Panc1 (cell line): Measurements from ENCODE around the gene ZNF774.

Experiments
- CTCF ChIP-seq: fragments of 450-650 bp; IDR thresholded peaks from 2 replicates; pipeline ENCODE4 v1.5.1; 2017; ENCODE audit warnings: mild to moderate bottlenecking
- POLR2AphosphoS5 ChIP-seq: IDR thresholded peaks from 2 replicates; pipeline ENCODE4 v1.6.1; 2012; ENCODE audit warnings: mild to moderate bottlenecking, low read depth, low read length, moderate library complexity
- REST ChIP-seq, 2 experiments: IDR thresholded peaks; 2 replicates each; pipeline ENCODE4 v1.6.1; 2011 to 2012; ENCODE audit warnings: low read depth in 2 of 2, control low read depth in 1 of 2, low read length in 1 of 2, mild to moderate bottlenecking in 1 of 2, moderate library complexity in 1 of 2; ENCODE audit not compliant: insufficient read depth in 1 of 2
- SIN3A ChIP-seq: IDR thresholded peaks from 2 replicates; pipeline ENCODE4 v1.6.1; 2012; ENCODE audit warnings: low read depth, mild to moderate bottlenecking, low read length, moderate library complexity, borderline replicate concordance; ENCODE audit not compliant: insufficient read depth
- TCF7L2 ChIP-seq: IDR thresholded peaks from 2 replicates; pipeline ENCODE4 v1.6.1; 2011; ENCODE audit warnings: mild to moderate bottlenecking, low read depth, low read length, inconsistent platforms

GRCh38 chr15:90325726-90326125 is 26.4 kb upstream of the ZNF774 start:
- TF ChIP-seq CTCF (no peak), REST (IDR thresholded peaks at IDR 0.05; ENCODE audit: insufficient read depth in 1 of 2, low read depth in 2 of 2, low read length in 1 of 2) (no peak), POLR2AphosphoS5 (no peak), SIN3A (no peak), TCF7L2 (no peak)
